Subcutaneous abdominal adipose tissue (tissue), 5 donors: ENCODE results near the gene MED25.

Experiments
- H3K27ac ChIP-seq: one replicate; pipeline ENCODE4 v1.7.0; 2013; ENCODE audit warnings: low read depth, mild to moderate bottlenecking, inconsistent platforms, low read length, moderate library complexity
- H3K27me3 ChIP-seq, 5 donors: one replicate each; pipeline ENCODE4 v1.7.0; 2013; ENCODE audit warnings: low read length in 5 of 5, inconsistent platforms in 1 of 5; ENCODE audit not compliant: control insufficient read depth in 5 of 5, insufficient read depth in 4 of 5
- H3K36me3 ChIP-seq, 5 donors: one replicate each; pipeline ENCODE4 v1.7.0; 2013; ENCODE audit warnings: low read length in 5 of 5; ENCODE audit not compliant: control insufficient read depth in 5 of 5, insufficient read depth in 5 of 5
- H3K4me1 ChIP-seq, 5 donors: one replicate each; pipeline ENCODE4 v1.7.0; 2013; ENCODE audit warnings: low read length in 5 of 5, mild to moderate bottlenecking in 3 of 5, moderate library complexity in 1 of 5; ENCODE audit not compliant: control insufficient read depth in 5 of 5, insufficient read depth in 5 of 5
- H3K4me3 ChIP-seq, 5 donors: one replicate each; pipeline ENCODE4 v1.7.0; 2013; ENCODE audit warnings: low read length in 5 of 5, low read depth in 1 of 5
- H3K9ac ChIP-seq, 5 donors: one replicate each; pipeline ENCODE4 v1.7.0; 2013; ENCODE audit warnings: low read length in 5 of 5, mild to moderate bottlenecking in 4 of 5, moderate library complexity in 3 of 5
- H3K9me3 ChIP-seq, 5 donors: one replicate each; pipeline ENCODE4 v1.7.0; 2013; ENCODE audit warnings: low read length in 5 of 5; ENCODE audit not compliant: control insufficient read depth in 5 of 5
- donor health status: healthy.
- donor health status: healthy.
- donor health status: healthy.
- donor health status: healthy.
- donor health status: healthy.

Gene MED25

GRCh38 chr19:49805822-49806619, 12.1 kb upstream of the MED25 start:
- Histone ChIP-seq H3K4me3 (no peak overlapping the region), H3K27me3 (no peaks in the 10 kb centered on the region), H3K27ac (no peak overlapping the region), H3K36me3 (peaks cover 0 to 63% (median 39%) of the 10 kb centered on the region in 5 donors), H3K9ac (no peak overlapping the region), H3K9me3 (no peaks in the 10 kb centered on the region), H3K4me1 (peaks cover 6 to 48% (median 31%) of the 10 kb centered on the region in 5 donors)

GRCh38 chr19:49806620-49806959, 11.5 kb upstream of the MED25 start:
- no peak overlapping the region for H3K27ac ChIP-seq
- no peak overlapping the region for H3K4me3 ChIP-seq
- no peaks in the 10 kb centered on the region for H3K9me3 ChIP-seq
- peaks cover 0 to 59% (median 35%) of the 10 kb centered on the region in 5 donors for H3K36me3 ChIP-seq
- peaks cover 6 to 44% (median 31%) of the 10 kb centered on the region in 5 donors for H3K4me1 ChIP-seq
- H3K27me3 ChIP-seq: no peaks in the 10 kb centered on the region
- no peak overlapping the region for H3K9ac ChIP-seq

DNA sequence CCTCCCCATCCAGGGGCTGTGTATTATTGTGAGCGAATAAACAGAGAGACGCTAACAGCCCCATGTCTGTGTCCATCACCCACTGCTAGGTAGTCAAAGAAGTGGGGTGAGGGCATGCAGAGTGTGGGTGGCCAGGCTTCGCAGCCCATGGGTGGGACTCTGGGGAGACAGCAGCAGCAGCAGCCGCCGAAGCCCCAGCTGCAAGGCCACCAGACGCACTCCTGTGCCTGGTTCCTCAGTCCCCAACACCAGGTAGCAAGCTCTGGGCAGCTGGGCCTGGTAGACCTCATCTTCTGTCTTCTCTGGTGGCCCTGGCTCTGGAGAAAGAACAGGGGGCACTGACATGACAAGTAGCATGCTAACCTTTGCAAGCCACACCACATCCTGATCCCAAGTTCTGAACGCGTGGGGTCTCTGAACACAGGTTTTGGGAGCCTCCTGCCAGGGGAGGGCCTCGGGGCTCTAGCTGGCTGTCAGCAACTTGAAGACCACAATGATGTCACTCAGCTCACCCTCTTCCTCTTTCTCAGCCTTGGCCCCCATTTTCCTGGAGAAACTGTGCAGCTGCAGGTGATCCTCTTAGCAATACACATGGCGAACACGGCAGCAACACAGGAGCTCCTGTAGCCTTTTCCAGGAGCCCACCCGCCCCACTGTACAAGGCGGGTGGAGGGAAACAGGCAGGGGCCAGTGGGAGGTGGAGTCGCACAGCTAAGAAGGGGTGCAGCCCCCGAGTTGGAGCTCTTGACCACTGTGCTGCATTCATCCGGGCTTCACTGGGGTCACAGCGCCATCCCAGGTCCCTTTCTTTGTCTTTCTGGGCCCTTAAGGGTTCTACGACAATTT, 10.8 kb upstream of the MED25 start:
- peaks cover 0 to 52% (median 33%) of the 10 kb centered on the region in 5 donors for H3K36me3 ChIP-seq

GRCh38 chr19:49807904-49808675, 10.0 kb upstream of the MED25 start:
- Histone ChIP-seq H3K27me3 (no peaks in the 10 kb centered on the region), H3K4me1 (peaks cover 9 to 40% (median 31%) of the 10 kb centered on the region in 5 donors), H3K36me3 (peaks cover 0 to 46% (median 28%) of the 10 kb centered on the region in 5 donors), H3K4me3 (peak overlapping the region in 4 of 5 donors; percentile 32 to 87 (median 66)), H3K9ac (no peak overlapping the region), H3K9me3 (no peaks in the 10 kb centered on the region), H3K27ac (peak overlapping the region; percentile 50)

More for the DNA sequence above, 10.8 kb upstream of the MED25 start:
- Histone ChIP-seq H3K4me1 (peaks cover 6 to 40% (median 29%) of the 10 kb centered on the region in 5 donors), H3K27ac (no peak overlapping the region), H3K9ac (no peak overlapping the region), H3K4me3 (no peak overlapping the region), H3K9me3 (no peaks in the 10 kb centered on the region), H3K27me3 (no peaks in the 10 kb centered on the region)

DNA sequence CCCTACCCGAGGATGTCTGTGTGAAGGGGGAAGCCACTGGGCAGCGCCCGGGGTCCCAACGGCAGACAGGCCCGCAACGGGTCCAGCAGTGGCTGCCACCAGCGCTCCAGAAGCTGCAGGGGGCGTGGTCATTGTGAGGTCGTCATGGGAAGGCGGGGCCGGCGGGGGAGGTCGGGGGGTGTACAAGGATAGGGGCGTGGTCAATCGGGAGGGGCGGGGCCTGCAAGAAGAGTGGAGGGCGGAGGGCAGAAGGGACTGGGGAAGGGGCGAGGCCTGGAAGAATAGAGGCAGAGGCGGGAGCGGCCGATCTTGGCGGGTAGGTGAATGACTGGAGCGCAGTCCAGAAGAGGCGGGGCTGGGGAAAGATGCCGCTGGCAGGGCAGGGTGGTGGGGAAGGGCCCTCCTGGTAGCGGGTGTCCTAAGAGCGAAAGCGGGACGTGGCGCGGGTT, 9.4 kb upstream of the MED25 start:
- H3K36me3 ChIP-seq: peaks cover 0 to 39% (median 22%) of the 10 kb centered on the region in 5 donors
- no peaks in the 10 kb centered on the region for H3K27me3 ChIP-seq
- H3K9me3 ChIP-seq: no peaks in the 10 kb centered on the region
- H3K4me3 ChIP-seq: peak overlapping the region; percentile 55 to 87 (median 81)
- peak overlapping the region in 4 of 5 donors; percentile 40 to 83 (median 76) for H3K9ac ChIP-seq
- H3K27ac ChIP-seq: peak overlapping the region; percentile 50
- peaks cover 11 to 40% (median 31%) of the 10 kb centered on the region in 5 donors for H3K4me1 ChIP-seq

- H3K4me3 ChIP-seq: peak overlapping the region; percentile 39 to 87 (median 81)
- no peaks in the 10 kb centered on the region for H3K27me3 ChIP-seq
- H3K4me1 ChIP-seq: peaks cover 11 to 44% (median 36%) of the 10 kb centered on the region in 5 donors
- peaks cover 0 to 34% (median 20%) of the 10 kb centered on the region in 5 donors for H3K36me3 ChIP-seq
- peak overlapping the region; percentile 50 for H3K27ac ChIP-seq
- no peaks in the 10 kb centered on the region for H3K9me3 ChIP-seq
- peak overlapping the region; percentile 40 to 83 (median 68) for H3K9ac ChIP-seq
Observed at GRCh38 chr19:49809160-49809940, 8.7 kb upstream of the MED25 start.

DNA sequence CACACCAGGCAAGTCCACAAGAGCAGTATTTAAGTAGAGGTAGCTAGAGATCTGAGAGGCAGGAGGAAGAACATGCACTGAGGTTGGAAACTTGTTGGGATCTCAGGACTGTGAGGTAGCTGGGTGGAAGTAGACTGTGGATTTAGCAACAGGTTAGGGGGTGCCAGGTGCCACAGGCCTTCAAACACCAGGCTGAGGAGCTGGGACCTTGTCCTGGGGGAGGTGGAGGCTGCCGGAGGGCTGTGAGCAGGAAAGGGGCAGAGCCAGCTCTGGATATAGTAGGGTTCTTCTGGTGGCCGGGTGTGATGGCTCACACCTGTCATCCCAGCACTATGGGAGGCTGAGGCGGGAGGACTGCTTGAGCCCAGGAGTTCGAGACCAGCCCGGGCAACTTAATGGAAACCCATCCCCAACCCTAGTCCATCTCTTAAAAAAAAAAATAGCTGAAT, 8.1 kb upstream of the MED25 start:
- peak overlapping the region; percentile 40 to 83 (median 68) for H3K9ac ChIP-seq
- no peaks in the 10 kb centered on the region for H3K27me3 ChIP-seq
- H3K4me1 ChIP-seq: peaks cover 11 to 44% (median 36%) of the 10 kb centered on the region in 5 donors
- peak overlapping the region; percentile 38 to 87 (median 81) for H3K4me3 ChIP-seq
- H3K9me3 ChIP-seq: no peaks in the 10 kb centered on the region
- H3K27ac ChIP-seq: peak overlapping the region; percentile 50
- peaks cover 0 to 28% (median 14%) of the 10 kb centered on the region in 5 donors for H3K36me3 ChIP-seq

DNA sequence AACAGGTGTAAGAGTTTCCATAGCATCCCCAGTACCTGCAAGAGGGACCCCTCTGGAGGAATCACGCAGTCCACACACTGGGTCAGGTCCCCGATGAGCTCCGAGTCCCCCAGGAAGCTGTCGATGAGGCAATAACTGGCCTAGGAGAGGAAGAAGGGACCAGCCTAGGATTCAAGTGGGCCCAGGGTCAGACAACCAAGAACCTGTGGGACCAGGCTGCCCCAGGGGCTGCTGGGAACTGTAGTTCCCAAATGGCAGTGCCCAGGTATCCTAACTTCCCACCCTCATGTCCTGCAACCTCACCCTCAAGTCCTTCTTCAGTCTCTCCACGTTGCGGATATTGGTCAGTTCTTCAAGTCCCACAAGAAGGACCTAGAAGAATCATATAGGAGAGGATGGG, 6.8 kb upstream of the MED25 start:
- Histone ChIP-seq H3K27me3 (no peaks in the 10 kb centered on the region), H3K36me3 (peaks cover 0 to 17% (median 7%) of the 10 kb centered on the region in 5 donors), H3K9me3 (no peaks in the 10 kb centered on the region), H3K27ac (no peak overlapping the region), H3K4me3 (no peak overlapping the region), H3K9ac (no peak overlapping the region), H3K4me1 (peaks cover 11 to 44% (median 36%) of the 10 kb centered on the region in 5 donors)
